IMR-90 (cell line): Measurements from ENCODE around the gene CDH23. TPM values are rescaled to one million over a fixed set of nuclear protein-coding genes. Genes with fewer than 3 reads are reported as not detected.

Experiments
- ATAC-seq: fragments of 200-7000 bp; cut with Tn5 transposase; 2 replicates; pipeline ENCODE4 v1.9.1; 2020; ENCODE audit warnings: low read depth, mild to moderate bottlenecking, moderate library complexity
- BruUV-seq: library from RNA; stranded (reverse); fragments of 400-500 nt; replicated peaks from 2 replicates; lab custom pipeline; 2021; lab: Mats Ljungman, UMichigan
- CTCF ChIA-PET: fragments of 300-600 bp; formaldehyde crosslinking; extraction: SDS; loops from one replicate; lab custom pipeline; 2021; ENCODE audit warnings: antibody characterized with exemption; lab: Yijun Ruan, JAX
- POLR2A ChIA-PET: fragments of 300-600 bp; sonication (Branson Sonifier 250); formaldehyde crosslinking; loops from one replicate; lab custom pipeline; 2022; ENCODE audit warnings: antibody characterized with exemption; ENCODE audit not compliant: unreplicated experiment; lab: Charles Lee
- DNase-seq: peaks from one replicate; pipeline ENCODE4 v3.0.0; 2013
- H2AFZ ChIP-seq: replicated peaks from 2 replicates; pipeline ENCODE3; 2013; ENCODE audit warnings: low read length, mild to moderate bottlenecking; ENCODE audit not compliant: poor library complexity
- H2AK5ac ChIP-seq: 2 replicates; pipeline ENCODE4 v1.6.1; 2013; ENCODE audit warnings: low read depth, low read length, inconsistent platforms
- H2AK9ac ChIP-seq: replicated peaks from 2 replicates; pipeline ENCODE3; 2013; ENCODE audit warnings: mild to moderate bottlenecking, low read depth, low read length, moderate library complexity; ENCODE audit not compliant: poor library complexity
- H2BK120ac ChIP-seq: 2 replicates; pipeline ENCODE4 v1.6.1; 2013; ENCODE audit warnings: low read depth, low read length, inconsistent platforms
- H2BK15ac ChIP-seq: 3 replicates; pipeline ENCODE4 v1.6.1; 2013; ENCODE audit warnings: low read depth, low read length, inconsistent platforms
- H2BK20ac ChIP-seq: 2 replicates; pipeline ENCODE4 v1.6.1; 2013; ENCODE audit warnings: low read depth, mild to moderate bottlenecking, inconsistent platforms, low read length, moderate library complexity
- H2BK5ac ChIP-seq: 2 replicates; pipeline ENCODE4 v1.6.1; 2013; ENCODE audit warnings: mild to moderate bottlenecking, low read depth, low read length, inconsistent platforms; ENCODE audit not compliant: poor library complexity, severe bottlenecking
- H3K14ac ChIP-seq: replicated peaks from 2 replicates; pipeline ENCODE4 v1.6.1; 2013; ENCODE audit warnings: low read depth, low read length, inconsistent platforms
- H3K18ac ChIP-seq: 2 replicates; pipeline ENCODE4 v1.6.1; 2013; ENCODE audit warnings: low read depth, low read length, control low read depth
- H3K23ac ChIP-seq: 2 replicates; pipeline ENCODE4 v1.6.1; 2013; ENCODE audit warnings: low read depth, low read length, inconsistent platforms
- H3K27ac ChIP-seq: 2 replicates; pipeline ENCODE4 v1.5.1; 2013; ENCODE audit warnings: mild to moderate bottlenecking, control low read depth, low read length; ENCODE audit not compliant: insufficient read depth
- H3K27me3 ChIP-seq: 2 replicates; pipeline ENCODE4 v1.6.1; 2013; ENCODE audit warnings: low read length; ENCODE audit not compliant: control insufficient read depth, insufficient read depth
- H3K36me3 ChIP-seq: 2 replicates; pipeline ENCODE4 v1.6.1; 2013; ENCODE audit warnings: low read length, mixed read lengths; ENCODE audit not compliant: control insufficient read depth, insufficient read depth
- H3K4ac ChIP-seq: 2 replicates; pipeline ENCODE4 v1.6.1; 2013; ENCODE audit warnings: low read depth, low read length, inconsistent platforms
- H3K4me1 ChIP-seq: 2 replicates; pipeline ENCODE4 v1.6.1; 2013; ENCODE audit warnings: low read length, mixed read lengths; ENCODE audit not compliant: control insufficient read depth, insufficient read depth
- H3K4me2 ChIP-seq: 2 replicates; pipeline ENCODE4 v1.6.1; 2013; ENCODE audit warnings: low read depth, mild to moderate bottlenecking, control low read depth, low read length, moderate library complexity
- H3K4me3 ChIP-seq: 2 replicates; pipeline ENCODE4 v1.5.1; 2013; ENCODE audit warnings: low read depth, mild to moderate bottlenecking, control low read depth, low read length, moderate library complexity; ENCODE audit not compliant: insufficient read depth
- H3K56ac ChIP-seq: 2 replicates; pipeline ENCODE4 v1.6.1; 2013; ENCODE audit warnings: low read length, inconsistent platforms; ENCODE audit not compliant: insufficient read depth; ENCODE audit errors: extremely low read depth
- H3K79me1 ChIP-seq, 2 experiments: 2 replicates each; pipeline ENCODE4 v1.6.1; 2013; ENCODE audit warnings: low read length in 2 of 2, inconsistent platforms in 1 of 2, low read depth in 1 of 2
- H3K9ac ChIP-seq: 2 replicates; pipeline ENCODE4 v1.6.1; 2013; ENCODE audit warnings: low read depth, low read length, control low read depth
- H3K9me1 ChIP-seq: 2 replicates; pipeline ENCODE4 v1.6.1; 2013; ENCODE audit warnings: low read length, inconsistent platforms; ENCODE audit not compliant: insufficient read depth
- H3K9me3 ChIP-seq: 2 replicates; pipeline ENCODE4 v1.6.1; 2013; ENCODE audit warnings: low read length; ENCODE audit not compliant: control insufficient read depth, insufficient read depth
- H4K20me1 ChIP-seq: 2 replicates; pipeline ENCODE4 v1.6.1; 2013; ENCODE audit warnings: low read length, inconsistent platforms; ENCODE audit not compliant: insufficient read depth
- H4K5ac ChIP-seq: 2 replicates; pipeline ENCODE4 v1.6.1; 2013; ENCODE audit warnings: mild to moderate bottlenecking, low read depth, low read length, control low read depth
- H4K8ac ChIP-seq, 2 experiments: 2 replicates each; pipeline ENCODE4 v1.6.1; 2013; ENCODE audit warnings: low read depth in 2 of 2, low read length in 2 of 2, control low read depth in 1 of 2, inconsistent platforms in 1 of 2
- H4K91ac ChIP-seq: 2 replicates; pipeline ENCODE4 v1.6.1; 2013; ENCODE audit warnings: low read depth, low read length, inconsistent platforms; ENCODE audit not compliant: insufficient read depth
- BHLHE40 ChIP-seq: fragments of 150-350 bp; IDR thresholded peaks from 2 replicates; pipeline ENCODE4 v1.6.1; 2016; ENCODE audit warnings: mild to moderate bottlenecking, low read depth, low read length
- RAD21 ChIP-seq: IDR thresholded peaks from 2 replicates; pipeline ENCODE4 v1.6.1; 2012; ENCODE audit warnings: low read length, improper control_type of control experiment
- WGBS, 2 experiments: methylation state at CpG; one replicate each; pipeline versions ENCODE4 v1.1.5 to v1.1.7; 2013; ENCODE audit warnings: missing lambda C conversion rate in 2 of 2; ENCODE audit not compliant: insufficient read length in 1 of 2; ENCODE audit errors: extremely low coverage in 2 of 2; 5-methylcytosine and 5-hydroxymethylcytosine counted together
- dilution Hi-C: fragments of 300-500 bp; cut with HindIII; formaldehyde crosslinking; loops from one replicate; pipeline ENCODE4 v1.14.3; 2018; ENCODE audit warnings: low sequenced_read_pairs; ENCODE audit not compliant: unreplicated experiment
- in situ Hi-C: fragments of 300-500 bp; cut with MboI; formaldehyde crosslinking; loops from 3 replicates; pipeline ENCODE4 v1.14.3; 2019; ENCODE audit warnings: low sequenced_read_pairs, inconsistent platforms, mixed read lengths
- intact Hi-C: fragments of 100-400 bp; cut with micrococcal nuclease; formaldehyde crosslinking; loops from 2 replicates; pipeline ENCODE4 v1.10.0; 2022
- polyA plus RNA-seq, 3 experiments: library from polyadenylated mRNA; depleted of rRNA; stranded (reverse); fragments of >200 nt; gene quantifications; 2 replicates each; pipeline ENCODE4 v1.2.3, GENCODE V29; 2012; ENCODE audit warnings: low replicate concordance in 1 of 3
- total RNA-seq: library from RNA; depleted of rRNA; stranded (reverse); fragments of >200 nt; gene quantifications from 2 replicates; pipeline ENCODE4 v1.2.3, GENCODE V29; 2012
- TF ChIP-seq, protein P1 (sequence below): conservative IDR thresholded peaks from 2 replicates; pipeline ENCODE4 v1.5.1; 2012; ENCODE audit warnings: mild to moderate bottlenecking, low read depth, low read length, improper control_type of control experiment

Gene CDH23
- total and polyA plus RNA-seq, 2 of the 4 experiments (the other 2 are of a cell fraction), result under 0.01 to 0.03 TPM

- Histone ChIP-seq H2BK20ac (no peak overlapping the region), H3K9ac (no peak overlapping the region), H4K20me1 (no peaks in the 10 kb centered on the region), H2BK15ac (no peak overlapping the region), H2AK5ac (no peak overlapping the region), H3K4me1 (no peaks in the 10 kb centered on the region), H2AK9ac (no peak overlapping the region), H2AFZ (no peak overlapping the region), H3K14ac (no peak overlapping the region), H4K5ac (no peak overlapping the region), H3K4me2 (no peak overlapping the region), H3K9me3 (no peaks in the 10 kb centered on the region; the same call in 1 of the 2 replicates), H2BK120ac (no peak overlapping the region), H3K18ac (no peak overlapping the region), H3K4ac (no peak overlapping the region), H3K27ac (no peak overlapping the region), H3K56ac (no peak overlapping the region), H3K4me3 (no peak overlapping the region), H4K8ac (no peak overlapping the region), H3K27me3 (peaks cover 33% of the 10 kb centered on the region), H3K36me3 (no peaks in the 10 kb centered on the region), H3K79me1 (no peaks in the 10 kb centered on the region), H4K91ac (no peak overlapping the region), H2BK5ac (no peak overlapping the region), H3K9me1 (no peaks in the 10 kb centered on the region), H3K23ac (no peak overlapping the region)
- ChIA-PET POLR2A (no interaction called here), CTCF (no interaction called here)
- in situ Hi-C loops, result no loop called here
- dilution Hi-C loops, result no loop called here
- intact Hi-C loops, result no loop called here
- TF ChIP-seq RAD21 (no peak), BHLHE40 (no peak)
- TF ChIP-seq, protein P1, sequence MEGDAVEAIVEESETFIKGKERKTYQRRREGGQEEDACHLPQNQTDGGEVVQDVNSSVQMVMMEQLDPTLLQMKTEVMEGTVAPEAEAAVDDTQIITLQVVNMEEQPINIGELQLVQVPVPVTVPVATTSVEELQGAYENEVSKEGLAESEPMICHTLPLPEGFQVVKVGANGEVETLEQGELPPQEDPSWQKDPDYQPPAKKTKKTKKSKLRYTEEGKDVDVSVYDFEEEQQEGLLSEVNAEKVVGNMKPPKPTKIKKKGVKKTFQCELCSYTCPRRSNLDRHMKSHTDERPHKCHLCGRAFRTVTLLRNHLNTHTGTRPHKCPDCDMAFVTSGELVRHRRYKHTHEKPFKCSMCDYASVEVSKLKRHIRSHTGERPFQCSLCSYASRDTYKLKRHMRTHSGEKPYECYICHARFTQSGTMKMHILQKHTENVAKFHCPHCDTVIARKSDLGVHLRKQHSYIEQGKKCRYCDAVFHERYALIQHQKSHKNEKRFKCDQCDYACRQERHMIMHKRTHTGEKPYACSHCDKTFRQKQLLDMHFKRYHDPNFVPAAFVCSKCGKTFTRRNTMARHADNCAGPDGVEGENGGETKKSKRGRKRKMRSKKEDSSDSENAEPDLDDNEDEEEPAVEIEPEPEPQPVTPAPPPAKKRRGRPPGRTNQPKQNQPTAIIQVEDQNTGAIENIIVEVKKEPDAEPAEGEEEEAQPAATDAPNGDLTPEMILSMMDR, result no peak
- BruUV-seq, result no TSS peak
- ATAC-seq, result no peak
- 52% methylated on average over 2 of the region's 5 CpGs; no CpG with 5 or more reads in 1 of the 2 experiments for WGBS, 2 experiments
- no peak for DNase-seq
These were observed 218.2 kb downstream of the CDH23 start for GRCh38 chr10:71614946-71615345.
